ES-I3 (cell line): ENCODE results near the gene INPP5K.
A peak's percentile ranks its signal among the peaks of the same experiment; 100 is the strongest.
"Not testable (repeated sequence)": the region's sequence is repeated elsewhere in the genome, so short reads cannot be mapped to it uniquely, and the experiment has no call there.

Experiments
- H3K36me3 ChIP-seq: 2 replicates; pipeline ENCODE4 v1.6.1; 2013; ENCODE audit warnings: mild to moderate bottlenecking, low read length, control low read depth, moderate library complexity; ENCODE audit not compliant: insufficient read depth
- H3K4me1 ChIP-seq: 2 replicates; pipeline ENCODE4 v1.6.1; 2013; ENCODE audit warnings: mild to moderate bottlenecking, control low read depth, low read length; ENCODE audit not compliant: insufficient read depth
- H3K9ac ChIP-seq: 2 replicates; pipeline ENCODE4 v1.6.1; 2013; ENCODE audit warnings: low read depth, mild to moderate bottlenecking, low read length, moderate library complexity
- H3K9me3 ChIP-seq: 2 replicates; pipeline ENCODE4 v1.6.1; 2013; ENCODE audit warnings: mild to moderate bottlenecking, low read length, moderate library complexity; ENCODE audit not compliant: control insufficient read depth, insufficient read depth

Gene INPP5K

DNA sequence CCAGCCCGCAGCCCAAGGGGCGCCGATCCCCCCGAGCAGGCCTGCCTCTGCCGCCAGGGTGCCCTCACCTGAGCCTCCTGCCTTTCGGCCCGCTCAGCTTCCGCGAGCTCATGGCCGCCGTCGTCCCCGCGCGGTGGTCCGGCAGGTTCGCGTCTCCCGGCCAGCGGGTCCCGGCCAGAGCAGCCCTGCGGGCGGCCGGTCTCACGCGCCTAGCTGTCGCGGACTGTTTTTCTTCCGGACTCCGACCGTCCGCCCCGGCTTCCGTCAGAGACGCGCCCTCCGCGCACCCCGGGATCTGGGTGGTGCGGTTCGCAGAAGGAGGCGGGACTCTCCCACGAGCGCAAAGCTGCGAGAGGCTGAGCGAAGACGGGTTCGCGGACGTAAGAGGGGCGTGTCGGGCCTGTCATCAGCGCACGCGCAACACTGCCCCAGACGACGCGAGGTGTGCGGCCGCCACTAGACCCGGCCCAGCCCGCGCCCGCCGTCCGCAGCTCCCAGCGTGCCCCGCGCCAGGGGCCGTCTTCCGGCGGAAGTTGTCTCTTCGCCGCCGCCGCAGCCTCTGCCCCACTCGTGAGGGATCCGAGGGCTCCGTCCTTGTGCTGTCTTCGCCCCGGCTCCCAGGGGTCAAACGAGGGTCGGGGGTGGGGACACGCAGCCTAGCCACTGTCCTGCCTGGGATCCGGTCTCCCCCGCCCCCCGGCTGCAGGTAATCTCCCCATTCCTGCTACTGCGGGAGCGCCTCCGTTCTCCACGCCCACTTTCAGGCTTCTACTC is at the start of gene INPP5K:
Gene INPP5K (minus strand): TSS at position 225 of the 774 bp plus-strand sequence. CDS start 113 bp downstream, at position 112.
- Histone ChIP-seq H3K36me3 (peaks cover 4% of the 10 kb centered on the region; the same call in 1 of the 2 replicates), H3K4me1 (peaks cover 5% of the 10 kb centered on the region; the same call in 1 of the 2 replicates), H3K9ac (peak within 1 kb of the TSS; percentile 77), H3K9me3 (no peaks in the 10 kb centered on the region)

DNA sequence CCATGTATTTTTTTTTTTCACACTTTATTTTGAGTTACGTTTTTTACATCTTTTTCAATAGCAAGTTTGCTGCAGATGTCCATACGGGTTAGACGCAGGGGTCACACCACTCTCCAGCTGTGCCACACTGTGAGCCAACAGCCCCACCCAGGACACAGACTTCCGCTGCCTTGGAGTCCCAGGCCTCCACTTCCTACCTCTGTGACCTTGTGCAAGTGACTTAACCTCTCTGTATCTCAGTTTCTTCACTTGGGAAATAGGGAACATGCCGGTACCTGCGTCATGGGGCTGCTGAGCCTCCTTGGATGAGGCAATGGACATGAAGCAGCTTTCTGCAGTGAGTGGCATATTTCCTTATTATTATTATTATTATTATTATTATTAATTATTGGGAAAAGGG is 49.5 kb upstream of the INPP5K start:
- no peaks in the 10 kb centered on the region for H3K36me3 ChIP-seq
- H3K4me1 ChIP-seq = peaks cover 11% of the 10 kb centered on the region; the same call in 1 of the 2 replicates
- no peak overlapping the region; the same call in 1 of the 2 replicates for H3K9ac ChIP-seq
- no peaks in the 10 kb centered on the region for H3K9me3 ChIP-seq

DNA sequence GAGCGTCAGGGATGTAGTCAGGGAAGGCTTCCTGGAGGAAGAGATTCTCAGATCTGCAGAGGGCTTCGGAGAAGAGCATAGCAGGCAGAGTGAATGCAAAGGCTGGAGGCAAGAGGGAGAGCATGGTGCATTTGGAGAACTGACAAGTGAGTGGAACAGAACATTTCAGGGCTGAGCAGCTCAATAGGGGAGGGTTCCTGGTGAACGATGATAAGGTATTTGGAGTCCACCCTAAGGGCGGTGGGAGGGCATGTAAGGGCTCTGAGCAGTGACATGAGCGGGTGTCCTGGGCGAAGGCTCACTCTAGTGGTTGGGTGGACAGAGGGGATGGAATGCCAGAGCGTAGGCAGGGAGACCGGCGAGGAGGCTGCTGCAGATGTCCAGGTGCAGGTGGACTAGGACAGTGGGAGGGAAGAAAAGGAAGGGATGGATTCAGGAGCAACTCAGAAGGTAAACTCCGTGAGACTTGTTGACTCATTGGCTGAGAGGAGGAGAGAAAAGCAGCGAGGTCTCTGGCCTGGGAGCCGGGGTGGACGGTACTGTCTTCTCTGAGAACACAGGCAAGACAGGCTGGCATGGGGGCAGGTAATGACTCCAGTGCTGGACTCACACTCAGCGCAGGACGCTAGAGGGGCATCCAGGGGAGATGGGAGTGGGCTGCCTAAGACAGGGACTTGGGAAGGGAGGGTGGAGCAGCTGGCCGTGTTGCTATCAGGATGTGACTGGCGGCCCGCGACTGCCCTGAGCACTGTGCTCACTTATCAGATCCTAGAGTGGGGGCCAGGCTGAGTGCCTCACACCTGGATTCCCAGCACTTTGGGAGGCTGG is 47.6 kb upstream of the INPP5K start:
- H3K9ac ChIP-seq = no peak overlapping the region
- H3K4me1 ChIP-seq = peaks cover 18% of the 10 kb centered on the region
- H3K9me3 ChIP-seq = no peaks in the 10 kb centered on the region
- no peaks in the 10 kb centered on the region for H3K36me3 ChIP-seq

DNA sequence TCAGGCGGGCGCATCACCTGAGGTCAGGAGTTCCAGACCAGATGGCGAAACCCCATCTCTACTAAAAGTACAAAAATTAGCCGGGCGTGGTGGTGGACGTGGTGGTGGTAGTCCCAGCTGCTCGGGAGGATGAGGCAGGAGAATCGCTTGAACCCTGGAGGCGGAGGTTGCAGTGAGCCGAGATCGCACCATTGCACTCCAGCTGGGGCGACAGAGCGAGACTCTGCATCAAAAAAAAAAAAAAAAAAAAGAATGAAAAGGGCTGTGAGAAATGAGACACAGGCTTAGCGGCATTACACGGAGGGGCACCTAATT is 47.0 kb upstream of the INPP5K start:
- not testable (repeated sequence) for H3K36me3 ChIP-seq, H3K9ac ChIP-seq, H3K9me3 ChIP-seq
- peaks cover 18% of the 10 kb centered on the region for H3K4me1 ChIP-seq

DNA sequence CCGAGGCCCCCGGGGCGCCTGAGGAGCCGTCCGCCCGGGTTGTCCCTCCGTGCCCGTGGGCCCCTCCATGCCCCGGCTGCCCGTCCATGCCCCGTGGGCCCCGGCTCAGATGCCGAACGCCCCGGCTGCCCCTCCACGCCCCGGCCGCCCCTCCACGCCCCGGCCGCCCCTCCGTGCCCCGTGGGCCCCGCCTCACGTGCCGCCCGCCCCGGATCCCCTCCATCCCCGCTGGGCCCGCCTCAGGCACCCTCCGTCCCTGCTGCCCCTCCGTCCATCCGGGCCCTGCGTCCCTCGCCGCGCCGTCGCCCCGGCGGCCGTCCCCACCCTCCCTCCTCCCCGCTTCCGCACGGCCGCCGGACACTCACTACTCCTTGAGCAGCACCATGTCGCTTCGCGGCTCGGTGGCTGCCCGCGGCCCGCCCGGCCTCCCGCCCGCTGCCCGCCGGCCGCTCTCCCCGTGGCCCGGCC is 45.8 kb upstream of the INPP5K start:
- H3K9ac ChIP-seq = peak overlapping the region; percentile 75
- H3K4me1 ChIP-seq = peaks cover 18% of the 10 kb centered on the region
- no peaks in the 10 kb centered on the region for H3K36me3 ChIP-seq
- no peaks in the 10 kb centered on the region for H3K9me3 ChIP-seq

DNA sequence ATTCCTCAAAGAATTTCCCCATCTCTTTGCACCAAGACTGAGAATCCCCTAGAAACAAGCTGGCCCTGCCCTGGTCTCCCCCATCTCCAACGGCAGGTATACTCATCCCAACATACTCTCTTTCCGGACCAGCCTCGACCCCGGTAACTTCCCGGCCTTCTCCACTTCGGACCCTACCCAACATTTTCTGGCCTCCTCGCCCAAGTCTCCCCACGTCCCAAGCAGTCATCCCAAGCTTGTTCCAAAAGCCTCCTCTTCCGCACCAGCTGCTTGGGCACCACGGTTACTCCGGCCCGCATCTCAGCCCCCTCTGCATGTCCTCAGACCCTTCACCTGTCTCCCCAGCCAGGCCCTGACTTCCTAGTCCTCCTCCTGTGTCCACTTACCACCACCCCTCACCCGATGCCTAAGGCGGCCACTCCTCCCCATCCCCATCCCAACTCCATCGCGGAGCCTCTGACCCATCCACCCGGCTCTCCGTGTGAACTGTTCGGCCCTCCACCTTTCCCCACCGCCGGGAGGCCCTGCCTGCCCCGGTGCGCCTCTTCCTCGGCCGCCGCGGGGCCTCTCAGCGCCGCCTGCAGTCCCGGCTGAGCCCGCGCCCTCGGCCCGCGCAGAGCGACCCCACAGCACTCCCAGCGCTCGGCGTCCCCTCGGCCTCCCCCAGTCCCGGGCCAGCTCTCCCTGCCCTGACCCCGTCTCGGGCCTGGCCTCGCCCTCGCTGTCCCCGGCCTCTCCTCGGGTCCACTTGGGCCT is 45.2 kb upstream of the INPP5K start:
- Histone ChIP-seq H3K9me3 (no peaks in the 10 kb centered on the region), H3K4me1 (peaks cover 18% of the 10 kb centered on the region), H3K36me3 (no peaks in the 10 kb centered on the region), H3K9ac (peak overlapping the region; percentile 75)

DNA sequence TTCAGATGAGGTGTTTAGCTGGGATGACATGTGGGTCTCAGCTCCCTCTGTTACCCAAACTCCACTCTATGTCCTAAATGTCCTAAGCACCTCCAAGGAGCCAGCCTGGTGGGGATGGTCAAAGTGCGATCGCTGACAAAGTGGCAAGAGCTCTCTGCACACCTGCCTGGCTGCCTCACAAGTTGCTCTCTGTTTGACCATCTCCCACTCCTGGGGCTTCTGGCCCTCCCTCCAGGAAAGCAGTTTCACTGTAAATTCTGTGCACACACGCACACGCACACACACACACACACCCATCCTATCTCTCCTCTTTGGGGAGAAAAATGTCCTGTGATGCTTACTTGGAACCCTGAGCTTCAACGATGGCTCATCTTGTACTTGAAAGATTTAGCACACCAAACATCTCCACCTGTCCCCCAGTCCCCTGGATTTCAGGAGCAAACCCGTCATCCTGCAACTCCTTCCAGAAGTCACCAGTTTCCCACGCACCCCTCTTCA is 44.5 kb upstream of the INPP5K start:
- H3K36me3 ChIP-seq = no peaks in the 10 kb centered on the region; the same call in 1 of the 2 replicates
- no peaks in the 10 kb centered on the region for H3K9me3 ChIP-seq
- H3K4me1 ChIP-seq = peaks cover 18% of the 10 kb centered on the region
- H3K9ac ChIP-seq = peak overlapping the region; percentile 75

DNA sequence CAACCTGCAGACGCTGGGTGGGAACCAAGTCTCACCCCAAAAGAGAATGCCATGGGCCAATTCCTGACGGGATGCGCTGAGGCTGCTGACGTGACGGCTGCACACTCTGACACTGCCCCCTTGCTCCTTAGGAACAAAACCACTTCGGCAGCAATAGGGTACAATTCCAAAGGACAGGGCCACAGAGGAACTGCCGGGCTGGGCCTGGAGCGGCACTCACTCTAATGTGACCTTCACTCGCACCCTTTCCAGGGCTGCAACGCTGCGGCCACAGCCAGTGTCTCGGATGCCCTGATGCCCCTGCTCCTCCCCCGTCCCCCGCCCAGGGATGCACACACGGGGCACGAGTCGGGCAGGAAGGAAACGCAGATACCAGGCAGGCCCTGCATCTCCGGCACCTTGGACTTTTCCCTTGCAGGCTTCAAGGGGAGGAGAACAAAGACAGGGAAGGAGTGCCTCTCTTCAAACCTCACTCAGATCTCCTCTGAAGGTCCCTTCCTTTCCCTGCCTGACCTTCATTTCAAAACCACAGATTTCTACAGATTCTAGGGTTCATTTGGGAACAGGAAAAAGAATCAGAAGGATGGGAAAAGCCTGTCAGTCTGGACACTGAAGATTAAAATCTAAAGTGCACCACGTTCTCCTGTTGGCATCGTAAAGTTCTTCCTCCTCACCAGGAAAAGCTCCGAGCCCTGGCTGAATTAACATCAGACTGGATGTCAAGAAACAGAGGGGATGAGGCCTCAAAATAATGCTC is 43.9 kb upstream of the INPP5K start:
- no peak overlapping the region for H3K9ac ChIP-seq
- H3K36me3 ChIP-seq = no peaks in the 10 kb centered on the region; the same call in 1 of the 2 replicates
- no peaks in the 10 kb centered on the region for H3K9me3 ChIP-seq
- peaks cover 18% of the 10 kb centered on the region for H3K4me1 ChIP-seq

DNA sequence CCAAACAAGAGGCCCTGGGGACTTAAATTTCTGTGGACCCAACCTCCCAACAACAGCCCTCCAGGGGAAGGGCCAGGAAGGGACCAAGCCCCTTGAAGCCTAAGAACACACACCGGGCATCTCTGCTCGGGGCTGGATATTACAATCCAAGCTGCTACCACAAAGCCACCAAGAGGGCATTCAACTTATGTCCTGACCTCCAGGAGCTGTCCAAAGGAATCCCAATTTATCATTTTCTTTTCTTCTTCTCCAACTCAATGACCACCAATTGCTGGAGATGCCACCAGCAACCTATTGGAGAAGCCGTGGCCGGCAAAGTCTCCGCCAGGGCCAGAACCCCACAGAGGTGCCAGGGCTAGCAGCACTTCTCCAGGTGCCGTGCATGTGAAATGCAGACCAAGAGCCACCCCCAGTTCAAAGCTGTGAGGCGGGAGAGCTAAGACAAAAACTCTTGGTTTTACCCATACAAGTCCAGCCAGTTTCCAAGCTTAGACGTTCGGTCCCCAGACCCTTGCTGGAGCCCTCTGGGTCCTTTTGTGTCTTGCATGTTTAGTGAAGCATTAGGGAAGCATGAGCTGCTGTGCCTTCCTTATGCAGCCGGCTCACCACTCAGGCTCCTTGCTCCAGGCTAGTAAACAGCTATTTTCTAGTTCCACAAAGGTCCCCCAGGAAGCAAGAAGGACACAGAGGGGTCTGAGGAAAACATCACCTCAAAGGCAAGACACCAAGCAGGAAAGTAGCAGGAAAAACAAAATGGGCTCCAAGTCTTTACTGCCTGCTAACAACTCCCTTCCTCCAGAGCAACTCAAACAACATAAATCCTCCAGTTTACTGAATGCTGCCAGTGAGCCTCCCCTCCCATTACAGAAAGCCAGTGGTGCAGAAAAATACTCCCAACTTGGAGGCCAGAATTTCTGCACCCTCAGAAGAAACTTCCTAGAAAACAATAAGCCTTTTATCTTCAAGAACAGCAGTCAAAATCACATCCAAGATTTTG is 42.9 kb upstream of the INPP5K start:
- Histone ChIP-seq H3K9ac (no peak overlapping the region), H3K36me3 (no peaks in the 10 kb centered on the region; the same call in 1 of the 2 replicates)

DNA sequence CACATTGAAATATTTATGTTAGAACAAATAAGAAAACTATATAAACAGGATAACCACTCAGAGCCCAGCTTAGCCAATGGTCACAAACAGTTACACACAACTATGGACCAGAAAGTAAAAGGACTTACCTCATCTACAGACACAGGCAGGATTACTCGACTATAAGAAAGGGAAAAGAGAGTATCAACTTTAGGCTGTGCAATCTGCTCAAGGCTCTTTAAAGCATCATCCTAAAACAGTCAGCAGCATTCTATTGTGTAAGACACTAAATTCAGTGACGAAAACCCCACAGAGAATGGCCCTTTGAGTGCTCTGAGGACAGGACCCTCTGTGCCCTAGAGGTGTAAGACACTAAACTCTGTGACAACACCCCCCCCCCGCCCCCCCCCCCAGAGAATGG is 42.0 kb upstream of the INPP5K start:
- H3K9ac ChIP-seq = no peak overlapping the region
- no peaks in the 10 kb centered on the region; the same call in 1 of the 2 replicates for H3K36me3 ChIP-seq
- no peaks in the 10 kb centered on the region for H3K9me3 ChIP-seq
- peaks cover 13% of the 10 kb centered on the region for H3K4me1 ChIP-seq

More for the DNA sequence above, 42.9 kb upstream of the INPP5K start:
- H3K4me1 ChIP-seq = peaks cover 18% of the 10 kb centered on the region
- no peaks in the 10 kb centered on the region for H3K9me3 ChIP-seq

DNA sequence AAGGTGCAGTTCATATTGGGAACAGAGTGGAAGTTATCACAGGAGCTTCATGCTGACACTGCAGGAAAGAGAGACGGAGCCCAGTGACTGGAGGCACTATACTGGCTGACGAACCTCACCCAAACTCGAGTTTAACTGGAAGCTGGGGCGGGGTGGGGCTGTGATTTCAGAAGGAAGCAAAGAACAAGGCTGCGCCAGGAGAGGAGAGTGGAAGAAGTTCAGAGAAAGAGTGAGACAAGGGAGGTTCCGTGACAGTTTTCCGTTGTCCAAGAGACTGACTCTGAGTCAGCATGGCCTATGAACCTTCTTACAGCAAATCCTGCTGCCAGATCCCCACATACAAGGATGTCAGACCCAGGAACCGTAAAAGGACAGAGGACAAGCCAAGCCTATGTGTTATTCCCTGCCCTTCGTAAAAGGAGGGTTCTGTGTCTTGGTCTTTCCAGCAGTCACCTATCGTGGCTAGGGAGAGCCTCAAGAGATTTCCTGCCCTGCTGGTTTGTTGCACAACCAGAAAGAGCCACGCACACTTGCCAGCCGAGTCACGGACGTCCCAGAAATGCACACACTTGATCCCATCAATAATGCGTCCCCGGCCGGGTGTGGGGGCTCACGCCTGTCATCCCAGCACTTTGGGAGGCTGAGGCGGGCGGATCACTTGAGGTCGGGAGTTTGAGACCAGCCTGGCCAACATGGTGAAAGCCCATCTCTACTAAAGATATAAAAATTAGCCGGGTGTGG is 41.1 kb upstream of the INPP5K start:
- no peaks in the 10 kb centered on the region for H3K9me3 ChIP-seq
- peaks cover under 1% of the 10 kb centered on the region; the same call in 1 of the 2 replicates for H3K36me3 ChIP-seq
- no peak overlapping the region for H3K9ac ChIP-seq
- H3K4me1 ChIP-seq = peaks cover 13% of the 10 kb centered on the region
